Esophagus muscularis mucosa (tissue), 4 donors: Measurements from ENCODE around the gene PDP2.

ENCODE experiments used
- CTCF ChIP-seq, 3 experiments: fragments of 200-600 bp in 2 of 3; fragments of 450-650 bp in 1 of 3; sonication (generic) in 2 of 3; IDR thresholded peaks; one replicate each; pipeline ENCODE4 v1.5.1; 2017 to 2019; ENCODE audit warnings: antibody characterized with exemption in 3 of 3, mild to moderate bottlenecking in 2 of 3, moderate library complexity in 1 of 3
- EP300 ChIP-seq: sonication (generic); formaldehyde crosslinking; IDR thresholded peaks from one replicate; pipeline ENCODE4 v1.6.1; 2017; ENCODE audit warnings: antibody characterized with exemption
- POLR2A ChIP-seq: fragments of 450-650 bp; IDR thresholded peaks from one replicate; pipeline ENCODE4 v1.6.1; 2017; ENCODE audit warnings: antibody characterized with exemption, moderate library complexity, mild to moderate bottlenecking, low read depth
- POLR2AphosphoS5 ChIP-seq, 2 donors: sonication (generic); formaldehyde crosslinking; IDR thresholded peaks; one replicate each; pipeline ENCODE4 v1.6.1; 2017; ENCODE audit warnings: antibody characterized with exemption in 2 of 2

DNA sequence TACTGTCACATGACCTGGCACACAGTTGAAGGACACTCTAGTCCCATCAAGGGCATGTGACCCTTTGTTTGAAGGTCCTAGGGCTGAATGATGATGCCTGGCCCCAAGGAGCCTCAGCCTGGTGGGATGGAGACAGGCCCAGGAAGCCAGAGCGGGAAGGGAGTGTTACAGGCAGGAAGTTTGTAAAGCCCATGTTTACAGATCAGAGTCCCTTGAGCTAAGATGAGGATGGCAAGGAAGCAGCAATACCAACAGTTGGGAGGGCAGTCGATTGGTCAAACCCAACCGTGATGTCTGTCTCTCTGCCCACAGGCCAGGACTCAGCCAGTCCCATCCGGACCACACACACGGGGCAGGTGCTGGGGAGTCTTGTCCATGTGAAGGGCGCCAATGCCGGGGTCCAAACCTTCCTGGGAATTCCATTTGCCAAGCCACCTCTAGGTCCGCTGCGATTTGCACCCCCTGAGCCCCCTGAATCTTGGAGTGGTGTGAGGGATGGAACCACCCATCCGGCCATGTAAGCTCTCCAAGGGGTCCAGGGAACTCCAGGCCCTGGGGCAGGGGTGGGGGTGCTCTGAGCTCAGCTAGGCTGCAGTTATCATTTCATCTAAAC lies 57.5 kb downstream of the PDP2 start:
- TF ChIP-seq CTCF (IDR thresholded peaks at IDR 0.05): no peak
- no peak for TF ChIP-seq EP300
- TF ChIP-seq POLR2A: no peak
- no peak for TF ChIP-seq POLR2AphosphoS5 (IDR thresholded peaks at IDR 0.05)
